Thoracic aorta (tissue), 2 donors: ENCODE results near the gene C16orf74. TPM values are rescaled to one million over a fixed set of nuclear protein-coding genes. Genes with fewer than 3 reads are reported as not detected.

Experiments
- ATAC-seq: fragments of 150-250 bp; one replicate; pipeline ENCODE4 v1.8.0; 2017; ENCODE audit warnings: low read depth; ENCODE audit not compliant: insufficient number of reproducible peaks, low FRiP score
- DNase-seq: peaks from one replicate; pipeline ENCODE4 v3.0.0-alpha.2; 2020; ENCODE audit warnings: low spot score
- H3K27ac ChIP-seq, 2 donors: fragments of 200-600 bp; sonication (generic); 1 replicate in 1 of 2; 2 replicates in 1 of 2; pipeline ENCODE4 v1.5.1; 2016; ENCODE audit warnings: mild to moderate bottlenecking in 2 of 2, moderate library complexity in 2 of 2
- H3K27me3 ChIP-seq: fragments of 200-600 bp; sonication (generic); replicated peaks from 2 replicates; pipeline ENCODE4 v1.6.0; 2016; ENCODE audit warnings: mild to moderate bottlenecking; ENCODE audit not compliant: insufficient read depth
- H3K36me3 ChIP-seq: fragments of 200-600 bp; sonication (generic); one replicate; pipeline ENCODE4 v1.5.1; 2016
- H3K4me1 ChIP-seq, 2 donors: fragments of 200-600 bp; sonication (generic); 1 replicate in 1 of 2; 2 replicates in 1 of 2; pipeline versions ENCODE4 v1.5.1 to v1.6.0; 2016; ENCODE audit warnings: low read depth in 2 of 2, mild to moderate bottlenecking in 1 of 2; ENCODE audit not compliant: control insufficient read depth in 1 of 2
- H3K4me3 ChIP-seq: fragments of 200-600 bp; sonication (generic); 2 replicates; pipeline ENCODE4 v1.5.1; 2016; ENCODE audit warnings: mild to moderate bottlenecking
- H3K9me3 ChIP-seq: fragments of 200-600 bp; sonication (generic); 2 replicates; pipeline ENCODE4 v1.5.1; 2016
- CTCF ChIP-seq: fragments of 200-600 bp; sonication (generic); IDR thresholded peaks from one replicate; pipeline ENCODE4 v1.5.1; 2019; ENCODE audit warnings: antibody characterized with exemption
- total RNA-seq, 2 donors: library from RNA; depleted of rRNA; stranded (reverse); fragments of >200 nt; gene quantifications; one replicate each; pipeline versions ENCODE4 v1.1.0 to v1.2.3, GENCODE V29; 2016

C16orf74 gene
- total RNA-seq, 2 donors from 2014 or later: 1.2 TPM; not detected in 1

GRCh38 chr16:85782451-85782850 is 31.6 kb upstream of the C16orf74 start:
- H3K36me3 ChIP-seq: peaks cover 33% of the 10 kb centered on the region
- no peak overlapping the region for H3K27ac ChIP-seq
- no peaks in the 10 kb centered on the region for H3K27me3 ChIP-seq
- ATAC-seq: no peak
- TF ChIP-seq CTCF: no peak
- no peak overlapping the region for H3K4me3 ChIP-seq
- no peaks in the 10 kb centered on the region for H3K9me3 ChIP-seq
- peaks cover 3 to 6% of the 10 kb centered on the region in 2 donors for H3K4me1 ChIP-seq
- no peak for DNase-seq

GRCh38 chr16:85781695-85782370 is 30.9 kb upstream of the C16orf74 start:
- no peak overlapping the region for H3K27ac ChIP-seq
- no peak for ATAC-seq

GRCh38 chr16:85781156-85781555 is 30.3 kb upstream of the C16orf74 start:
- no peak overlapping the region for H3K27ac ChIP-seq
- TF ChIP-seq CTCF: no peak
- peaks cover 3 to 6% of the 10 kb centered on the region in 2 donors for H3K4me1 ChIP-seq
- no peaks in the 10 kb centered on the region for H3K9me3 ChIP-seq
- no peak for ATAC-seq
- H3K4me3 ChIP-seq: no peak overlapping the region
- no peaks in the 10 kb centered on the region for H3K27me3 ChIP-seq
- H3K36me3 ChIP-seq: peaks cover 26% of the 10 kb centered on the region
- DNase-seq: no peak

More at GRCh38 chr16:85781695-85782370, 30.9 kb upstream of the C16orf74 start:
- H3K27me3 ChIP-seq: no peaks in the 10 kb centered on the region
- H3K4me3 ChIP-seq: no peak overlapping the region
- H3K4me1 ChIP-seq: peaks cover 3 to 6% of the 10 kb centered on the region in 2 donors
- no peak for TF ChIP-seq CTCF
- no peaks in the 10 kb centered on the region for H3K9me3 ChIP-seq
- peaks cover 30% of the 10 kb centered on the region for H3K36me3 ChIP-seq
- DNase-seq: no peak

GRCh38 chr16:85780281-85780680 is 29.4 kb upstream of the C16orf74 start:
- Histone ChIP-seq H3K9me3 (no peaks in the 10 kb centered on the region), H3K4me3 (no peak overlapping the region), H3K27me3 (no peaks in the 10 kb centered on the region), H3K4me1 (peaks cover 3 to 6% of the 10 kb centered on the region in 2 donors), H3K36me3 (peaks cover 31% of the 10 kb centered on the region), H3K27ac (no peak overlapping the region)
- TF ChIP-seq CTCF: no peak
- DNase-seq (no peak), ATAC-seq (no peak)

- no peak for TF ChIP-seq CTCF
- no peaks in the 10 kb centered on the region for H3K27me3 ChIP-seq
- no peak overlapping the region for H3K4me3 ChIP-seq
- H3K4me1 ChIP-seq: peaks cover 3 to 6% of the 10 kb centered on the region in 2 donors
- DNase-seq (no peak), ATAC-seq (no peak)
- no peak overlapping the region for H3K27ac ChIP-seq
- H3K9me3 ChIP-seq: no peaks in the 10 kb centered on the region
- H3K36me3 ChIP-seq: peaks cover 31% of the 10 kb centered on the region
Measured at GRCh38 chr16:85778873-85779272, 28.0 kb upstream of the C16orf74 start.
